DND-41 (cell line): ENCODE measurements around the gene GPRC5B.

Source experiments
- ATAC-seq: fragments of 200-7000 bp; cut with Tn5 transposase; 3 replicates; pipeline ENCODE4 v1.9.1; 2021; ENCODE audit warnings: low read depth; ENCODE audit not compliant: insufficient read depth
- DNase-seq: peaks from one replicate; pipeline ENCODE4 v3.0.0-alpha.2; 2020
- H2AFZ ChIP-seq: 2 replicates; pipeline ENCODE4 v1.6.0; 2012; ENCODE audit warnings: low read depth, low read length
- H3K27ac ChIP-seq: 2 replicates; pipeline ENCODE4 v1.5.1; 2012; ENCODE audit warnings: low read length, inconsistent platforms
- H3K27me3 ChIP-seq: fragments of 200-600 bp; sonication (generic); 2 replicates; pipeline ENCODE4 v1.6.0; 2012; ENCODE audit warnings: low read length, mild to moderate bottlenecking, inconsistent platforms; ENCODE audit not compliant: insufficient read depth, poor library complexity
- H3K36me3 ChIP-seq: 2 replicates; pipeline ENCODE4 v1.5.1; 2012; ENCODE audit warnings: low read length, inconsistent platforms; ENCODE audit not compliant: insufficient read depth
- H3K4me1 ChIP-seq: 2 replicates; pipeline ENCODE4 v1.5.1; 2012; ENCODE audit warnings: mild to moderate bottlenecking, low read length; ENCODE audit not compliant: insufficient read depth
- H3K4me2 ChIP-seq: 2 replicates; pipeline ENCODE4 v1.6.0; 2012; ENCODE audit warnings: mild to moderate bottlenecking, moderate library complexity, low read length, inconsistent platforms; ENCODE audit not compliant: insufficient read depth
- H3K4me3 ChIP-seq, 2 experiments: fragments of 200-600 bp in 1 of 2; shearing (Covaris generic) in 1 of 2; 2 replicates each; pipeline ENCODE4 v1.5.1; 2012 to 2016; ENCODE audit warnings: inconsistent platforms in 2 of 2, low read length in 2 of 2, mild to moderate bottlenecking in 2 of 2, low read depth in 1 of 2, moderate library complexity in 1 of 2
- H3K79me2 ChIP-seq: 2 replicates; pipeline ENCODE4 v1.6.0; 2012; ENCODE audit warnings: low read length, inconsistent platforms; ENCODE audit not compliant: insufficient read depth
- H3K9ac ChIP-seq: 2 replicates; pipeline ENCODE4 v1.6.0; 2012; ENCODE audit warnings: low read depth, mild to moderate bottlenecking, inconsistent platforms, low read length, moderate library complexity
- H3K9me3 ChIP-seq: 2 replicates; pipeline ENCODE4 v1.5.1; 2012; ENCODE audit warnings: low read length, moderate library complexity, mild to moderate bottlenecking, inconsistent platforms; ENCODE audit not compliant: insufficient read depth, severe bottlenecking
- H4K20me1 ChIP-seq: 2 replicates; pipeline ENCODE4 v1.6.0; 2012; ENCODE audit warnings: low read length; ENCODE audit not compliant: insufficient read depth
- CTCF ChIP-seq: IDR thresholded peaks from 2 replicates; pipeline ENCODE4 v1.5.1; 2012; ENCODE audit warnings: borderline replicate concordance, low read length, moderate library complexity, mild to moderate bottlenecking; ENCODE audit not compliant: poor library complexity, severe bottlenecking; ENCODE audit errors: extremely low read depth
- EZH2 ChIP-seq: IDR thresholded peaks from 3 replicates; pipeline ENCODE4 v1.6.1; 2012; ENCODE audit warnings: borderline replicate concordance, low read depth, mild to moderate bottlenecking, moderate library complexity, low read length, inconsistent platforms; ENCODE audit not compliant: severe bottlenecking

Gene GPRC5B

DNA sequence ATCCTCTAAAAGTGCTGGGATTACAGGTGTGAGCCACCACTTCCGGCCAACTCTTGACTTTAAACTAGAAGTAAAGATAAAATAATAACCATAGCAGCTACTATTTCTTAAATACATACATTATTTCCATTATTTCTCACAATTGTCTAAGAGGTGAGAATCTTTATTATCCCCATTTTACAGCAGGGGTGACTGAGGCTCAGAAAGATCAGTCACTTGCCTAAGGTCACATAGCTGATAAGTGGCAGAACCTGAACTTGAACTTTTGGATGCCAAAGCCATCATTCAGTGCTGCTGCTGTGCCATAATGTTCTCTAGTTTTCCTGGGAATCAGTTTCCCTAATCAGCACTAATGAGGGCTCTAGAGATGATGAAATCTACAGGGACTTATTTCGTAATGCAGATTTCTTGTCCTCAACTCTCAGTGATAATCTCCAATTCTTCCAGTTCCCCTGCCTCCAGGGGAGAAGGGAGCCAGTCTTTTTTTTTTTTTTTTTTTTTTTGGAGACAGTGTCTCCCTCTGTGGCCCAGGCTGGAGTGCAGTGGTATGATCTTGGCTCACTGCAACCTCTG is 25.2 kb upstream of the GPRC5B start:
- Histone ChIP-seq H3K27ac (no peak overlapping the region), H2AFZ (no peak overlapping the region), H3K9me3 (no peaks in the 10 kb centered on the region), H3K4me2 (no peak overlapping the region), H3K4me3 (no peak overlapping the region), H3K79me2 (no peaks in the 10 kb centered on the region), H4K20me1 (no peaks in the 10 kb centered on the region), H3K27me3 (no peaks in the 10 kb centered on the region), H3K9ac (no peak overlapping the region), H3K36me3 (no peaks in the 10 kb centered on the region), H3K4me1 (peaks cover 3% of the 10 kb centered on the region)
- TF ChIP-seq CTCF (no peak), EZH2 (no peak)
- no peak for DNase-seq
- no peak for ATAC-seq

DNA sequence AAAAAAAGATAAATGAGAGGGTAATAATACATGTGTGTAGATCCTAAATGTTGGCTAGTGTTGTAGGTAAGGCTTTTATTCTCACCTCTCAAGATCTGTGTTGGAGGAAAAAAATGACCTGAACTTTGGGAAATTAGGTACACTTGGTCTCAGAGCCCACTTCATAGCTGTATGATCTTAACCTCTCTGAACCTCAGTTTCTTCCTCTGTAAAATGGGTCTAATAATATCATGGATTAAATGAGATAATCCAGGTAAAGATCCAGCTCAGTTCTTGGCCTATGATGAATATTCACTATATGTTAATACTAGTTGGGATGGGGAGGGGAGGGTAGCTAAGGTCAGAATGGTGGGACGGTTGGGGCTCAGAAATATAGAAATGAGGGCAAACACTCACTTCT is 24.3 kb upstream of the GPRC5B start:
- H3K4me2 ChIP-seq = no peak overlapping the region
- no peak overlapping the region for H2AFZ ChIP-seq
- no peaks in the 10 kb centered on the region for H3K79me2 ChIP-seq
- DNase-seq = no peak
- ATAC-seq = no peak
- no peak overlapping the region for H3K4me3 ChIP-seq
- no peak overlapping the region for H3K9ac ChIP-seq
- no peak overlapping the region for H3K27ac ChIP-seq
- TF ChIP-seq CTCF (no peak), EZH2 (no peak)
- no peaks in the 10 kb centered on the region for H4K20me1 ChIP-seq
- peaks cover 3% of the 10 kb centered on the region for H3K4me1 ChIP-seq
- H3K36me3 ChIP-seq = no peaks in the 10 kb centered on the region
- no peaks in the 10 kb centered on the region for H3K27me3 ChIP-seq
- no peaks in the 10 kb centered on the region for H3K9me3 ChIP-seq

- H3K27ac ChIP-seq = no peak overlapping the region
- TF ChIP-seq CTCF (peak; percentile 98), EZH2 (no peak)
- H3K4me1 ChIP-seq = peaks cover 3% of the 10 kb centered on the region
- no peaks in the 10 kb centered on the region for H4K20me1 ChIP-seq
- no peaks in the 10 kb centered on the region for H3K27me3 ChIP-seq
- DNase-seq (peak; percentile 77), ATAC-seq (peak; percentile 100)
- H3K4me2 ChIP-seq = peak overlapping the region; percentile 13; the same call in 1 of the 2 replicates
- peak overlapping the region; percentile 42 for H2AFZ ChIP-seq
- H3K4me3 ChIP-seq = no peak overlapping the region
- no peak overlapping the region for H3K9ac ChIP-seq
- no peaks in the 10 kb centered on the region for H3K9me3 ChIP-seq
- H3K79me2 ChIP-seq = no peaks in the 10 kb centered on the region
- no peaks in the 10 kb centered on the region for H3K36me3 ChIP-seq
These were observed 22.7 kb upstream of the GPRC5B start for GRCh38 chr16:19907161-19907992.
